ENCODE data around the gene SDK1.

The SDK1 gene

DNA sequence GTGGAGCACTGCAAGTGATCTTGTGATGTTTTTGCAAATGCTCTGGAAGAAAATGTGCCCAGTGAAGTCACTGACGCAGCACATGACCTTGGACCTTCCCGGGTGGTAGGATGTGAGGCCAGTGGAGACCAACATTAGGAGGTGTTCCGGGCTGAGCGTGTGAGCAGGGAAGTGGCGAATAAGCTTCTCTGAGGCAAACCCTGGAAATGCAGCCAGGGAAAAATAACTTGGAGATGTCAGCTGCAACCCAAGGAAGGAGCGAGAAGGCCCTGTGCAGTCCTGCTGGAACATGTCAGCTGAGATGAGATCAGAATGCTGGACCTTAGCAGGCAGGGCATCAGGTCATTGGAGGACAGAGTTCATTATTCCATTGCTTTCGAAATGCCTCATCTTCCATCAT is 18.6 kb upstream of the SDK1 start:
- H3K36me3 ChIP-seq (ENCODE audit: control insufficient read depth, insufficient read depth, low read length): no peaks in the 10 kb centered on the region
- no peak overlapping the region for H3K4me2 ChIP-seq (ENCODE audit: low read length)
- no peaks in the 10 kb centered on the region for H3K9me3 ChIP-seq (ENCODE audit: control insufficient read depth, low read length)
- H3K9ac ChIP-seq: no peak overlapping the region
- H2AFZ ChIP-seq: no peak overlapping the region
- no peaks in the 10 kb centered on the region for H3K27me3 ChIP-seq (ENCODE audit: control insufficient read depth, insufficient read depth, low read length)
- H3K79me2 ChIP-seq: no peaks in the 10 kb centered on the region
- H3K27ac ChIP-seq: no peak overlapping the region
- no peaks in the 10 kb centered on the region for H3K4me1 ChIP-seq
- TF ChIP-seq, protein P1, sequence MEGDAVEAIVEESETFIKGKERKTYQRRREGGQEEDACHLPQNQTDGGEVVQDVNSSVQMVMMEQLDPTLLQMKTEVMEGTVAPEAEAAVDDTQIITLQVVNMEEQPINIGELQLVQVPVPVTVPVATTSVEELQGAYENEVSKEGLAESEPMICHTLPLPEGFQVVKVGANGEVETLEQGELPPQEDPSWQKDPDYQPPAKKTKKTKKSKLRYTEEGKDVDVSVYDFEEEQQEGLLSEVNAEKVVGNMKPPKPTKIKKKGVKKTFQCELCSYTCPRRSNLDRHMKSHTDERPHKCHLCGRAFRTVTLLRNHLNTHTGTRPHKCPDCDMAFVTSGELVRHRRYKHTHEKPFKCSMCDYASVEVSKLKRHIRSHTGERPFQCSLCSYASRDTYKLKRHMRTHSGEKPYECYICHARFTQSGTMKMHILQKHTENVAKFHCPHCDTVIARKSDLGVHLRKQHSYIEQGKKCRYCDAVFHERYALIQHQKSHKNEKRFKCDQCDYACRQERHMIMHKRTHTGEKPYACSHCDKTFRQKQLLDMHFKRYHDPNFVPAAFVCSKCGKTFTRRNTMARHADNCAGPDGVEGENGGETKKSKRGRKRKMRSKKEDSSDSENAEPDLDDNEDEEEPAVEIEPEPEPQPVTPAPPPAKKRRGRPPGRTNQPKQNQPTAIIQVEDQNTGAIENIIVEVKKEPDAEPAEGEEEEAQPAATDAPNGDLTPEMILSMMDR (IDR thresholded peaks at IDR 0.05): no peak
- H3K4me3 ChIP-seq (ENCODE audit: low read depth, low read length): no peak overlapping the region

- Histone ChIP-seq H3K4me2 (ENCODE audit: low read length) (no peak overlapping the region), H3K36me3 (ENCODE audit: control insufficient read depth, insufficient read depth, low read length) (no peaks in the 10 kb centered on the region), H3K79me2 (no peaks in the 10 kb centered on the region), H3K27ac (no peak overlapping the region), H3K4me1 (no peaks in the 10 kb centered on the region), H3K27me3 (ENCODE audit: control insufficient read depth, insufficient read depth, low read length) (no peaks in the 10 kb centered on the region), H3K9me3 (ENCODE audit: control insufficient read depth, low read length) (no peaks in the 10 kb centered on the region), H3K4me3 (ENCODE audit: low read depth, low read length) (no peak overlapping the region), H3K9ac (no peak overlapping the region), H2AFZ (no peak overlapping the region)
- TF ChIP-seq, protein P1 (IDR thresholded peaks at IDR 0.05): no peak
Observed at GRCh38 chr7:3283130-3283704, 17.8 kb upstream of the SDK1 start.

DNA sequence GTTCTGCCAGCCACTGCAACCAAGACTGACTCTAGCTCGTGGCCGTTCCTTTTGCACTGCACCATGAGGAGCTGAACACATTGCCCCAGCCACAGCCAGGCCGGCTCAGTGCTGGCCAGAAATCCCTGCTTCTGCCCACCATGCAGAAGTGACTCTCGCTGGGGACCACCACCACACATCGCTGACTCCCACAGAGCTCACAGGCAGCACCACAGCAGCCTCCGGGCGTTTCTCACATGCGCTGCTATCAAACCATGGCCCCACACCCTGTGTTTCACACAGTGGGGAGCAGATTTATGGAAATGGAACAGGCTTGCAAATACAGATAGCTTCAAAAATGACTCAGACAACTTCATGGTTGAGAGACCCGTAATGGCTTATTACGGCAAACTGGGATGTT is 15.4 kb upstream of the SDK1 start:
- H3K36me3 ChIP-seq (ENCODE audit: control insufficient read depth, insufficient read depth, low read length): no peaks in the 10 kb centered on the region
- H3K9me3 ChIP-seq (ENCODE audit: control insufficient read depth, low read length): no peaks in the 10 kb centered on the region
- H3K4me2 ChIP-seq (ENCODE audit: low read length): no peak overlapping the region
- TF ChIP-seq, protein P1 (IDR thresholded peaks at IDR 0.05): no peak
- H3K4me1 ChIP-seq: no peaks in the 10 kb centered on the region
- H3K27me3 ChIP-seq (ENCODE audit: control insufficient read depth, insufficient read depth, low read length): no peaks in the 10 kb centered on the region
- H3K79me2 ChIP-seq: no peaks in the 10 kb centered on the region
- H3K4me3 ChIP-seq (ENCODE audit: low read depth, low read length): no peak overlapping the region
- H3K27ac ChIP-seq: no peak overlapping the region
- no peak overlapping the region for H2AFZ ChIP-seq
- no peak overlapping the region for H3K9ac ChIP-seq

DNA sequence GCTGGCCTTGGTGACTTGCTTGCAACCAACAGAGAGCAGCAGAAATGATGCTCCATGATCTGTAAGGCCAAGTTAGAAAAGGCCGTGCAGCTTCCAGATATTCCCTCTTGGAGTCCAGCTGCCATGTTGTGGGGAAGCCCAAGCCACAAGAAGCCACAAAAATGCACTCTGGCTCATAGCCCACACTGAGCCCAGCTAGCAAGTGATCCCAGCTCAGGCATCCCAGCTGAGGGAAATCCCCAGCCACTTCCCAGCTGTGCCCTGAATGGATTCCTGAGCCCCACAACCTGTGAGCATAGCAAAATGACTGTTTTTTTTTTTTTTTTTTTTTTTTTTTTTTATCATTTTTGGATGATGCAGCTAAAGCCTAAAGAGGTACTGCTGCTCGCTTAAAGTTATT is 11.1 kb upstream of the SDK1 start:
- Histone ChIP-seq H2AFZ (no peak overlapping the region), H3K27ac (no peak overlapping the region), H3K9me3 (ENCODE audit: control insufficient read depth, low read length) (no peaks in the 10 kb centered on the region), H3K27me3 (ENCODE audit: control insufficient read depth, insufficient read depth, low read length) (no peaks in the 10 kb centered on the region), H3K36me3 (ENCODE audit: control insufficient read depth, insufficient read depth, low read length) (no peaks in the 10 kb centered on the region), H3K4me3 (ENCODE audit: low read depth, low read length) (no peak overlapping the region), H3K9ac (no peak overlapping the region), H3K4me1 (no peaks in the 10 kb centered on the region), H3K79me2 (no peaks in the 10 kb centered on the region), H3K4me2 (ENCODE audit: low read length) (no peak overlapping the region)
- TF ChIP-seq, protein P1 (IDR thresholded peaks at IDR 0.05): no peak

DNA sequence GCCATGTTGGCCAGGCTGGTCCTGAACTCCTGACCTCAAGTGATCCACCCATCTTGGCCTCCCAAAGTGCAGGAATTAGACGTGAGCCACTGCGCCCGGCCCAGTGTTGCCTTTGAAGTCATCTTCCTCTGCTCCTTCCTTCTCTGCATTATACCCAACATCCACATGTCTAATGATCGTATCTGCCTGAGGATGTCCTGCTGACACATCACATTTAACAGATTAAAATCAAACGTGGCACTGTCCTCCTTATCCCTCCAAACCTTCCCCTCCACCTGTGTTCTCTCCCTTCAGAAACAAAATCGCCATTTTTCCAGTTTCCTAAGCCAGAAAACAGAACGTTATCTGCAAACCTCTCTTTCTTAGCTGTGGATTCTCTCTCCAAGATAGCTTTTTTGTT is 8.4 kb upstream of the SDK1 start:
- Histone ChIP-seq H3K27ac (no peak overlapping the region), H3K36me3 (ENCODE audit: control insufficient read depth, insufficient read depth, low read length) (no peaks in the 10 kb centered on the region), H3K4me2 (ENCODE audit: low read length) (no peak overlapping the region), H3K79me2 (no peaks in the 10 kb centered on the region), H3K4me1 (no peaks in the 10 kb centered on the region), H3K9me3 (ENCODE audit: control insufficient read depth, low read length) (no peaks in the 10 kb centered on the region), H3K9ac (no peak overlapping the region), H3K27me3 (ENCODE audit: control insufficient read depth, insufficient read depth, low read length) (no peaks in the 10 kb centered on the region), H3K4me3 (ENCODE audit: low read depth, low read length) (no peak overlapping the region), H2AFZ (no peak overlapping the region)
- TF ChIP-seq, protein P1 (IDR thresholded peaks at IDR 0.05): no peak

Measured in parathyroid adenoma (tissue), 2 donors.